HepG2 (cell line): ENCODE measurements around the gene C18orf63. TPM values are rescaled to one million over a fixed set of nuclear protein-coding genes. Genes with fewer than 3 reads are reported as not detected.

Experiments used
- ARHGAP35 ChIP-seq: sonication (generic); formaldehyde crosslinking; IDR thresholded peaks from 2 replicates; pipeline ENCODE4 v1.9.0; 2022; ENCODE audit warnings: mild to moderate bottlenecking, inconsistent platforms, moderate library complexity, missing genetic modification reagents, borderline replicate concordance
- ATF7-NPFF ChIP-seq: sonication (generic); formaldehyde crosslinking; IDR thresholded peaks from 2 replicates; pipeline ENCODE4 v1.8.1; 2023; ENCODE audit warnings: mild to moderate bottlenecking, low read depth, missing genetic modification reagents, moderate library complexity
- GABPA ChIP-seq, 2 experiments: IDR thresholded peaks; 2 replicates each; pipeline ENCODE4 v1.6.1; 2011 to 2016; ENCODE audit warnings: low read depth in 2 of 2, low read length in 1 of 2, missing biosample characterization in 1 of 2, missing genetic modification characterization in 1 of 2
- KDM6A ChIP-seq: IDR thresholded peaks from 2 replicates; pipeline ENCODE4 v1.6.1; 2016; ENCODE audit warnings: low read depth
- NAIF1 ChIP-seq: sonication (generic); formaldehyde crosslinking; IDR thresholded peaks from 2 replicates; pipeline ENCODE4 v1.5.0; 2020; ENCODE audit warnings: mild to moderate bottlenecking, missing genetic modification reagents, borderline replicate concordance
- NKX3-1 ChIP-seq: sonication (generic); formaldehyde crosslinking; IDR thresholded peaks from 2 replicates; pipeline ENCODE4 v1.5.0; 2020; ENCODE audit warnings: missing genetic modification reagents
- PAWR ChIP-seq: sonication (generic); formaldehyde crosslinking; IDR thresholded peaks from 2 replicates; pipeline ENCODE4 v1.4.0; 2020; ENCODE audit warnings: missing genetic modification reagents, mild to moderate bottlenecking, borderline replicate concordance
- TIGD3 ChIP-seq: sonication (generic); formaldehyde crosslinking; IDR thresholded peaks from 2 replicates; pipeline ENCODE4 v1.5.1; 2020; ENCODE audit warnings: mild to moderate bottlenecking, missing genetic modification reagents, borderline replicate concordance
- TRIM24 ChIP-seq: sonication (generic); formaldehyde crosslinking; IDR thresholded peaks from 2 replicates; pipeline ENCODE4 v1.8.0; 2022; ENCODE audit warnings: mild to moderate bottlenecking, missing genetic modification reagents
- ZEB1 ChIP-seq: IDR thresholded peaks from 2 replicates; pipeline ENCODE4 v1.6.1; 2012; ENCODE audit warnings: mild to moderate bottlenecking, low read depth, inconsistent platforms; ENCODE audit not compliant: insufficient replicate concordance
- ZFX ChIP-seq: sonication (generic); formaldehyde crosslinking; IDR thresholded peaks from 2 replicates; pipeline ENCODE4 v1.4.0; 2020; ENCODE audit warnings: mild to moderate bottlenecking, low read depth, missing genetic modification reagents, moderate library complexity
- ZMYM4 ChIP-seq: sonication (generic); formaldehyde crosslinking; IDR thresholded peaks from 2 replicates; pipeline ENCODE4 v1.8.1; 2023; ENCODE audit warnings: mild to moderate bottlenecking, missing genetic modification reagents
- ZNF138 ChIP-seq: sonication (generic); formaldehyde crosslinking; IDR thresholded peaks from 2 replicates; pipeline ENCODE4 v1.5.0; 2020; ENCODE audit warnings: mild to moderate bottlenecking, low read depth, missing genetic modification reagents
- ZNF296 ChIP-seq: sonication (generic); formaldehyde crosslinking; conservative IDR thresholded peaks from 2 replicates; pipeline ENCODE4 v1.5.0; 2020; ENCODE audit warnings: mild to moderate bottlenecking, missing genetic modification reagents
- ZNF430 ChIP-seq: sonication (generic); formaldehyde crosslinking; IDR thresholded peaks from 2 replicates; pipeline ENCODE4 v1.9.0; 2021; ENCODE audit warnings: mild to moderate bottlenecking, missing genetic modification reagents
- ZNF446 ChIP-seq: sonication (generic); formaldehyde crosslinking; IDR thresholded peaks from 2 replicates; pipeline ENCODE4 v1.5.0; 2020; ENCODE audit warnings: mild to moderate bottlenecking, missing genetic modification reagents
- ZNF468 ChIP-seq: sonication (generic); formaldehyde crosslinking; IDR thresholded peaks from 2 replicates; pipeline ENCODE4 v1.8.0; 2022; ENCODE audit warnings: mild to moderate bottlenecking, moderate library complexity, missing genetic modification reagents
- ZNF563 ChIP-seq: sonication (generic); formaldehyde crosslinking; IDR thresholded peaks from 2 replicates; pipeline ENCODE4 v1.8.0; 2022; ENCODE audit warnings: mild to moderate bottlenecking, moderate library complexity, missing genetic modification reagents
- ZNF790 ChIP-seq: sonication (generic); formaldehyde crosslinking; IDR thresholded peaks from 2 replicates; pipeline ENCODE4 v1.8.0; 2022; ENCODE audit warnings: missing genetic modification reagents, mild to moderate bottlenecking, borderline replicate concordance
- polyA plus RNA-seq, 8 experiments: library from polyadenylated mRNA; depleted of rRNA in 3 of 8; stranded (reverse) in 7 of 8; unstranded in 1 of 8; fragments of >200 nt; fragmentation: Illumina TruSeq in 4 of 8; extraction: Trizol in 4 of 8; gene quantifications; 2 replicates each; pipeline versions ENCODE4 v1.2.1 to v1.2.3, GENCODE V29; 2011 to 2016; ENCODE audit warnings: low read depth in 4 of 8, missing spikeins in 1 of 8, mixed read lengths in 1 of 8; ENCODE audit not compliant: insufficient read depth in 1 of 8
- total RNA-seq, 5 experiments: library from RNA; depleted of rRNA; stranded (reverse); fragments of >200 nt; fragmentation: Illumina TruSeq; extraction: Trizol; gene quantifications; 2 replicates each; pipeline ENCODE4 v1.2.3, GENCODE V29; 2016; ENCODE audit warnings: low read depth in 1 of 5
- TF ChIP-seq, protein P1 (sequence below), 2 experiments: sonication (generic) in 1 of 2; formaldehyde crosslinking in 1 of 2; IDR thresholded peaks; 2 replicates each; pipeline versions ENCODE4 v1.4.0 to v1.6.1; 2018 to 2020; ENCODE audit warnings: missing genetic modification reagents in 2 of 2, borderline replicate concordance in 1 of 2, low read depth in 1 of 2, mild to moderate bottlenecking in 1 of 2, missing biosample characterization in 1 of 2
- TF ChIP-seq, protein P2 (sequence below): sonication (generic); formaldehyde crosslinking; IDR thresholded peaks from 2 replicates; pipeline ENCODE4 v1.5.0; 2020; ENCODE audit warnings: mild to moderate bottlenecking, low read depth, missing genetic modification reagents, borderline replicate concordance
- TF ChIP-seq, protein P3 (sequence below): sonication (generic); formaldehyde crosslinking; IDR thresholded peaks from 2 replicates; pipeline ENCODE4 v1.5.1; 2020; ENCODE audit warnings: mild to moderate bottlenecking, missing genetic modification reagents

C18orf63 gene
- total and polyA plus RNA-seq, 2 of the 13 experiments (the other 11 are each of a cell fraction or from before 2014, with no cell fraction given): 0.01 TPM; not detected in 1

GRCh38 chr18:74291472-74291770, 24.2 kb upstream of the C18orf63 start (continued):
- TF ChIP-seq ZNF446 (CRISPR knock-in tag) (peak; percentile 96), NKX3-1 (CRISPR knock-in tag) (0 out of 2 replicates have a peak, but pooled peaks have one; percentile 30), NAIF1 (no peak), ZNF430 (CRISPR knock-in tag) (0 out of 2 replicates have a peak, but pooled peaks have one; percentile 57), TRIM24 (CRISPR knock-in tag) (no peak), ZEB1 (peak; percentile 99), ZNF468 (CRISPR knock-in tag) (peak; percentile 43; the same call in 1 of the 2 replicates), GABPA (IDR thresholded peaks at IDR 0.05; ENCODE audit: low read depth, low read length) (no peak), GABPA (CRISPR knock-in tag; IDR thresholded peaks at IDR 0.05; ENCODE audit: low read depth) (no peak), ZNF563 (peak; percentile 66; the same call in 1 of the 2 replicates), ZNF790 (CRISPR knock-in tag) (peak; percentile 78), ATF7-NPFF (CRISPR knock-in tag) (0 out of 2 replicates have a peak, but pooled peaks have one; percentile 7), ARHGAP35 (CRISPR knock-in tag) (0 out of 2 replicates have a peak, but pooled peaks have one; percentile 25), KDM6A (CRISPR knock-in tag) (no peak), ZFX (CRISPR knock-in tag) (no peak), PAWR (CRISPR knock-in tag) (no peak), ZNF138 (CRISPR knock-in tag) (no peak), ZNF296 (peak; percentile 52; the same call in 1 of the 2 replicates), TIGD3 (CRISPR knock-in tag) (peak; percentile 29; the same call in 1 of the 2 replicates), ZMYM4 (no peak)
- TF ChIP-seq, protein P1, sequence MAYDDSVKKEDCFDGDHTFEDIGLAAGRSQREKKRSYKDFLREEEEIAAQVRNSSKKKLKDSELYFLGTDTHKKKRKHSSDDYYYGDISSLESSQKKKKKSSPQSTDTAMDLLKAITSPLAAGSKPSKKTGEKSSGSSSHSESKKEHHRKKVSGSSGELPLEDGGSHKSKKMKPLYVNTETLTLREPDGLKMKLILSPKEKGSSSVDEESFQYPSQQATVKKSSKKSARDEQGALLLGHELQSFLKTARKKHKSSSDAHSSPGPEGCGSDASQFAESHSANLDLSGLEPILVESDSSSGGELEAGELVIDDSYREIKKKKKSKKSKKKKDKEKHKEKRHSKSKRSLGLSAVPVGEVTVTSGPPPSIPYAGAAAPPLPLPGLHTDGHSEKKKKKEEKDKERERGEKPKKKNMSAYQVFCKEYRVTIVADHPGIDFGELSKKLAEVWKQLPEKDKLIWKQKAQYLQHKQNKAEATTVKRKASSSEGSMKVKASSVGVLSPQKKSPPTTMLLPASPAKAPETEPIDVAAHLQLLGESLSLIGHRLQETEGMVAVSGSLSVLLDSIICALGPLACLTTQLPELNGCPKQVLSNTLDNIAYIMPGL (CRISPR knock-in tag; IDR thresholded peaks at IDR 0.05; ENCODE audit: borderline replicate concordance in 1 of 2, low read depth in 1 of 2): peak; percentile 8 to 86; a peak in 2 of 4 replicates
- TF ChIP-seq, protein P2, sequence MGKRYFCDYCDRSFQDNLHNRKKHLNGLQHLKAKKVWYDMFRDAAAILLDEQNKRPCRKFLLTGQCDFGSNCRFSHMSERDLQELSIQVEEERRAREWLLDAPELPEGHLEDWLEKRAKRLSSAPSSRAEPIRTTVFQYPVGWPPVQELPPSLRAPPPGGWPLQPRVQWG: 0 out of 2 replicates have a peak, but pooled peaks have one; percentile 6
- TF ChIP-seq, protein P3, sequence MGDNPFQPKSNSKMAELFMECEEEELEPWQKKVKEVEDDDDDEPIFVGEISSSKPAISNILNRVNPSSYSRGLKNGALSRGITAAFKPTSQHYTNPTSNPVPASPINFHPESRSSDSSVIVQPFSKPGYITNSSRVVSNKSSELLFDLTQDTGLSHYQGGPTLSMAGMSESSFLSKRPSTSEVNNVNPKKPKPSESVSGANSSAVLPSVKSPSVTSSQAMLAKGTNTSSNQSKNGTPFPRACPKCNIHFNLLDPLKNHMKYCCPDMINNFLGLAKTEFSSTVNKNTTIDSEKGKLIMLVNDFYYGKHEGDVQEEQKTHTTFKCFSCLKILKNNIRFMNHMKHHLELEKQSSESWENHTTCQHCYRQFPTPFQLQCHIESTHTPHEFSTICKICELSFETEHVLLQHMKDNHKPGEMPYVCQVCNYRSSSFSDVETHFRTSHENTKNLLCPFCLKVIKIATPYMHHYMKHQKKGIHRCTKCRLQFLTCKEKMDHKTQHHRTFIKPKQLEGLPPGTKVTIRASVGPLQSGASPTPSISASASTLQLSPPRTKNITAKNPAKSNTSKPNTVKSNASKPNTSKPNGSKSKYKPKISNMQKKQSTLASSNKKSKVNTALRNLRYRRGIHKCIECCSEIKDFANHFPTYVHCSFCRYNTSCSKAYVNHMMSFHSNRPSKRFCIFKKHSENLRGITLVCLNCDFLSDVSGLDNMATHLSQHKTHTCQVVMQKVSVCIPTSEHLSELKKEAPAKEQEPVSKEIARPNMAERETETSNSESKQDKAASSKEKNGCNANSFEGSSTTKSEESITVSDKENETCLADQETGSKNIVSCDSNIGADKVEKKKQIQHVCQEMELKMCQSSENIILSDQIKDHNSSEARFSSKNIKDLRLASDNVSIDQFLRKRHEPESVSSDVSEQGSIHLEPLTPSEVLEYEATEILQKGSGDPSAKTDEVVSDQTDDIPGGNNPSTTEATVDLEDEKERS (CRISPR knock-in tag): peak; percentile 25
